A673 (cell line): ENCODE data around the gene BBS2. TPM values are rescaled to one million over a fixed set of nuclear protein-coding genes. Genes with fewer than 3 reads are reported as not detected.

Experiments
- BruUV-seq: library from RNA; stranded (reverse); fragments of 400-500 nt; replicated peaks from 2 replicates; lab custom pipeline; 2021; lab: Mats Ljungman, UMichigan
- CTCF ChIA-PET: fragments of 300-600 bp; sonication (Branson Sonifier 250); formaldehyde crosslinking; loops from one replicate; lab custom pipeline; 2022; ENCODE audit warnings: antibody characterized with exemption; lab: Charles Lee
- POLR2A ChIA-PET: fragments of 300-600 bp; sonication (Branson Sonifier 250); formaldehyde crosslinking; loops from one replicate; lab custom pipeline; 2022; ENCODE audit warnings: antibody characterized with exemption; ENCODE audit not compliant: low non-redundant PET; lab: Charles Lee
- DNase-seq: peaks from one replicate; pipeline ENCODE4 v3.0.0-alpha.2; 2015; ENCODE audit warnings: low spot score
- H3K27ac ChIP-seq: fragments of 200-600 bp; sonication (generic); 2 replicates; pipeline ENCODE4 v1.5.1; 2016; ENCODE audit warnings: mixed run types, low read depth, mild to moderate bottlenecking, mixed read lengths, antibody characterized with exemption, low read length; ENCODE audit not compliant: poor library complexity, severe bottlenecking
- H3K27me3 ChIP-seq: fragments of 200-600 bp; sonication (generic); replicated peaks from 2 replicates; pipeline ENCODE4 v1.6.1; 2017; ENCODE audit warnings: mixed run types, low read depth, mild to moderate bottlenecking, mixed read lengths, antibody characterized with exemption, low read length; ENCODE audit not compliant: insufficient read depth, poor library complexity
- H3K36me3 ChIP-seq: fragments of 200-600 bp; sonication (generic); 2 replicates; pipeline ENCODE4 v1.6.1; 2016; ENCODE audit warnings: mixed run types, mild to moderate bottlenecking, mixed read lengths, antibody characterized with exemption, low read length; ENCODE audit not compliant: insufficient read depth, poor library complexity, severe bottlenecking
- H3K4me1 ChIP-seq: fragments of 200-600 bp; sonication (generic); 2 replicates; pipeline ENCODE4 v1.6.1; 2017; ENCODE audit warnings: mixed run types, mild to moderate bottlenecking, mixed read lengths, antibody characterized with exemption, low read length; ENCODE audit not compliant: insufficient read depth, poor library complexity, severe bottlenecking
- H3K4me3 ChIP-seq: fragments of 200-600 bp; sonication (generic); 2 replicates; pipeline ENCODE4 v1.5.1; 2016; ENCODE audit warnings: low read depth, mixed run types, mild to moderate bottlenecking, mixed read lengths, low read length; ENCODE audit not compliant: poor library complexity, severe bottlenecking
- H3K9me3 ChIP-seq: fragments of 200-600 bp; sonication (generic); 2 replicates; pipeline ENCODE4 v1.6.1; 2016; ENCODE audit warnings: mixed run types, low read depth, mild to moderate bottlenecking, mixed read lengths, antibody characterized with exemption, low read length; ENCODE audit not compliant: poor library complexity, severe bottlenecking
- CTCF ChIP-seq: fragments of 300-800, 200-600 bp; sonication (generic); conservative IDR thresholded peaks from 2 replicates; pipeline ENCODE4 v1.5.1; 2017; ENCODE audit warnings: low read depth, mild to moderate bottlenecking, antibody characterized with exemption, low read length, moderate library complexity, mixed read lengths
- EZH2 ChIP-seq: fragments of 200-600 bp; sonication (generic); IDR thresholded peaks from 2 replicates; pipeline ENCODE4 v1.6.1; 2017; ENCODE audit warnings: borderline replicate concordance, low read depth, mild to moderate bottlenecking, mixed read lengths, antibody characterized with exemption, low read length; ENCODE audit not compliant: poor library complexity, severe bottlenecking
- intact Hi-C: fragments of 100-400 bp; cut with micrococcal nuclease; formaldehyde crosslinking; loops from one replicate; pipeline ENCODE4 v1.10.0; 2022; ENCODE audit not compliant: unreplicated experiment
- total RNA-seq: library from RNA; stranded (reverse); gene quantifications from 2 replicates; pipeline ENCODE4 v1.2.3, GENCODE V29; 2021

BBS2 gene
- total RNA-seq, 1 experiment from 2014 or later = 22.1 TPM

GRCh38 chr16:56470666-56471065 is 49.2 kb downstream of the BBS2 start:
- Histone ChIP-seq H3K9me3 (no peaks in the 10 kb centered on the region), H3K36me3 (peaks cover 92% of the 10 kb centered on the region), H3K4me3 (no peak overlapping the region), H3K4me1 (peaks cover 12% of the 10 kb centered on the region), H3K27me3 (no peaks in the 10 kb centered on the region), H3K27ac (no peak overlapping the region)
- no TSS peak for BruUV-seq
- ChIA-PET CTCF (no interaction called here), POLR2A (no interaction called here)
- no peak for DNase-seq
- TF ChIP-seq CTCF (no peak), EZH2 (no peak)
- intact Hi-C loops = no loop called here

DNA sequence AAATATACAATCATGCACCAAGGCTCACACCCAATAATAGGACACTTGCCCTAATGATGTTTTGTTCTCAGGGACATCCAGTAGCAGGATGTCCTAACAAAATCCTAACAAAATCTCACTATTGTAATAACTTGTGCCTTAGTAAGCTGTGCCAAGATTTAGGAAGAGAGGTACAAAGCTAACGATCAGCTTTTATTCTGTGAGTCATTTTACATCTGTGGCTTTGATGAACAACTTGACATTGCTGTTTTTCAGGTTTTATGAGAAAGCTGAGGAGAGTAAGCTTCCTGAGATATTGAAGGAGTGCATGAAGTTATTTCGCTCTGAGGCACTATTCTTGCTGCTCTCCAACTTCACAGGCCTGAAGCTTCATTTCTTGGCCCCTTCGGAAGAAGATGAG is 49.6 kb downstream of the BBS2 start:
- no TSS peak for BruUV-seq
- H3K27me3 ChIP-seq = no peaks in the 10 kb centered on the region
- no peak overlapping the region for H3K4me3 ChIP-seq
- H3K9me3 ChIP-seq = no peaks in the 10 kb centered on the region
- intact Hi-C loops = no loop called here
- no peak for DNase-seq
- TF ChIP-seq EZH2 (no peak), CTCF (no peak)
- CTCF ChIA-PET = no interaction called here
- peaks cover 94% of the 10 kb centered on the region for H3K36me3 ChIP-seq
- POLR2A ChIA-PET = no interaction called here
- no peak overlapping the region for H3K27ac ChIP-seq
- peaks cover 8% of the 10 kb centered on the region for H3K4me1 ChIP-seq

- ChIA-PET POLR2A (no interaction called here), CTCF (no interaction called here)
- intact Hi-C loops = no loop called here
- Histone ChIP-seq H3K27ac (no peak overlapping the region), H3K9me3 (no peaks in the 10 kb centered on the region), H3K36me3 (peaks cover 95% of the 10 kb centered on the region), H3K4me1 (peaks cover 3% of the 10 kb centered on the region), H3K27me3 (no peaks in the 10 kb centered on the region), H3K4me3 (no peak overlapping the region)
- DNase-seq = no peak
- BruUV-seq = no TSS peak
- TF ChIP-seq EZH2 (no peak), CTCF (no peak)
These were observed 50.1 kb downstream of the BBS2 start for GRCh38 chr16:56469748-56470147.
